IMR-90 (cell line): Measurements from ENCODE around the gene RAPGEF1. TPM values are rescaled to one million over a fixed set of nuclear protein-coding genes. Genes with fewer than 3 reads are reported as not detected.

Experiments used
- ATAC-seq: fragments of 200-7000 bp; cut with Tn5 transposase; 2 replicates; pipeline ENCODE4 v1.9.1; 2020; ENCODE audit warnings: low read depth, mild to moderate bottlenecking, moderate library complexity
- BruUV-seq: library from RNA; stranded (reverse); fragments of 400-500 nt; replicated peaks from 2 replicates; lab custom pipeline; 2021; lab: Mats Ljungman, UMichigan
- CTCF ChIA-PET: fragments of 300-600 bp; formaldehyde crosslinking; extraction: SDS; loops from one replicate; lab custom pipeline; 2021; ENCODE audit warnings: antibody characterized with exemption; lab: Yijun Ruan, JAX
- POLR2A ChIA-PET: fragments of 300-600 bp; sonication (Branson Sonifier 250); formaldehyde crosslinking; loops from one replicate; lab custom pipeline; 2022; ENCODE audit warnings: antibody characterized with exemption; ENCODE audit not compliant: unreplicated experiment; lab: Charles Lee
- DNase-seq: peaks from one replicate; pipeline ENCODE4 v3.0.0; 2013
- H2AFZ ChIP-seq: replicated peaks from 2 replicates; pipeline ENCODE3; 2013; ENCODE audit warnings: low read length, mild to moderate bottlenecking; ENCODE audit not compliant: poor library complexity
- H2AK5ac ChIP-seq: 2 replicates; pipeline ENCODE4 v1.6.1; 2013; ENCODE audit warnings: low read depth, low read length, inconsistent platforms
- H2AK9ac ChIP-seq: replicated peaks from 2 replicates; pipeline ENCODE3; 2013; ENCODE audit warnings: mild to moderate bottlenecking, low read depth, low read length, moderate library complexity; ENCODE audit not compliant: poor library complexity
- H2BK120ac ChIP-seq: 2 replicates; pipeline ENCODE4 v1.6.1; 2013; ENCODE audit warnings: low read depth, low read length, inconsistent platforms
- H2BK15ac ChIP-seq: 3 replicates; pipeline ENCODE4 v1.6.1; 2013; ENCODE audit warnings: low read depth, low read length, inconsistent platforms
- H2BK20ac ChIP-seq: 2 replicates; pipeline ENCODE4 v1.6.1; 2013; ENCODE audit warnings: low read depth, mild to moderate bottlenecking, inconsistent platforms, low read length, moderate library complexity
- H2BK5ac ChIP-seq: 2 replicates; pipeline ENCODE4 v1.6.1; 2013; ENCODE audit warnings: mild to moderate bottlenecking, low read depth, low read length, inconsistent platforms; ENCODE audit not compliant: poor library complexity, severe bottlenecking
- H3K14ac ChIP-seq: replicated peaks from 2 replicates; pipeline ENCODE4 v1.6.1; 2013; ENCODE audit warnings: low read depth, low read length, inconsistent platforms
- H3K18ac ChIP-seq: 2 replicates; pipeline ENCODE4 v1.6.1; 2013; ENCODE audit warnings: low read depth, low read length, control low read depth
- H3K23ac ChIP-seq: 2 replicates; pipeline ENCODE4 v1.6.1; 2013; ENCODE audit warnings: low read depth, low read length, inconsistent platforms
- H3K27ac ChIP-seq: 2 replicates; pipeline ENCODE4 v1.5.1; 2013; ENCODE audit warnings: mild to moderate bottlenecking, control low read depth, low read length; ENCODE audit not compliant: insufficient read depth
- H3K27me3 ChIP-seq: 2 replicates; pipeline ENCODE4 v1.6.1; 2013; ENCODE audit warnings: low read length; ENCODE audit not compliant: control insufficient read depth, insufficient read depth
- H3K36me3 ChIP-seq: 2 replicates; pipeline ENCODE4 v1.6.1; 2013; ENCODE audit warnings: low read length, mixed read lengths; ENCODE audit not compliant: control insufficient read depth, insufficient read depth
- H3K4ac ChIP-seq: 2 replicates; pipeline ENCODE4 v1.6.1; 2013; ENCODE audit warnings: low read depth, low read length, inconsistent platforms
- H3K4me1 ChIP-seq: 2 replicates; pipeline ENCODE4 v1.6.1; 2013; ENCODE audit warnings: low read length, mixed read lengths; ENCODE audit not compliant: control insufficient read depth, insufficient read depth
- H3K4me2 ChIP-seq: 2 replicates; pipeline ENCODE4 v1.6.1; 2013; ENCODE audit warnings: low read depth, mild to moderate bottlenecking, control low read depth, low read length, moderate library complexity
- H3K4me3 ChIP-seq: 2 replicates; pipeline ENCODE4 v1.5.1; 2013; ENCODE audit warnings: low read depth, mild to moderate bottlenecking, control low read depth, low read length, moderate library complexity; ENCODE audit not compliant: insufficient read depth
- H3K56ac ChIP-seq: 2 replicates; pipeline ENCODE4 v1.6.1; 2013; ENCODE audit warnings: low read length, inconsistent platforms; ENCODE audit not compliant: insufficient read depth; ENCODE audit errors: extremely low read depth
- H3K79me1 ChIP-seq, 2 experiments: 2 replicates each; pipeline ENCODE4 v1.6.1; 2013; ENCODE audit warnings: low read length in 2 of 2, inconsistent platforms in 1 of 2, low read depth in 1 of 2
- H3K9ac ChIP-seq: 2 replicates; pipeline ENCODE4 v1.6.1; 2013; ENCODE audit warnings: low read depth, low read length, control low read depth
- H3K9me1 ChIP-seq: 2 replicates; pipeline ENCODE4 v1.6.1; 2013; ENCODE audit warnings: low read length, inconsistent platforms; ENCODE audit not compliant: insufficient read depth
- H3K9me3 ChIP-seq: 2 replicates; pipeline ENCODE4 v1.6.1; 2013; ENCODE audit warnings: low read length; ENCODE audit not compliant: control insufficient read depth, insufficient read depth
- H4K20me1 ChIP-seq: 2 replicates; pipeline ENCODE4 v1.6.1; 2013; ENCODE audit warnings: low read length, inconsistent platforms; ENCODE audit not compliant: insufficient read depth
- H4K5ac ChIP-seq: 2 replicates; pipeline ENCODE4 v1.6.1; 2013; ENCODE audit warnings: mild to moderate bottlenecking, low read depth, low read length, control low read depth
- H4K8ac ChIP-seq, 2 experiments: 2 replicates each; pipeline ENCODE4 v1.6.1; 2013; ENCODE audit warnings: low read depth in 2 of 2, low read length in 2 of 2, control low read depth in 1 of 2, inconsistent platforms in 1 of 2
- H4K91ac ChIP-seq: 2 replicates; pipeline ENCODE4 v1.6.1; 2013; ENCODE audit warnings: low read depth, low read length, inconsistent platforms; ENCODE audit not compliant: insufficient read depth
- CEBPB ChIP-seq: IDR thresholded peaks from 2 replicates; pipeline ENCODE4 v1.6.1; 2012; ENCODE audit warnings: low read depth, low read length, improper control_type of control experiment
- CHD1 ChIP-seq: IDR thresholded peaks from 2 replicates; pipeline ENCODE4 v1.6.1; 2012; ENCODE audit warnings: low read depth, low read length, improper control_type of control experiment
- FOS ChIP-seq: fragments of 150-350 bp; IDR thresholded peaks from 2 replicates; pipeline ENCODE4 v1.6.1; 2016; ENCODE audit warnings: low read depth, low read length
- MAFK ChIP-seq: IDR thresholded peaks from 2 replicates; pipeline ENCODE4 v1.6.1; 2012; ENCODE audit warnings: low read depth, low read length, improper control_type of control experiment
- RAD21 ChIP-seq: IDR thresholded peaks from 2 replicates; pipeline ENCODE4 v1.6.1; 2012; ENCODE audit warnings: low read length, improper control_type of control experiment
- WGBS, 2 experiments: methylation state at CpG; one replicate each; pipeline versions ENCODE4 v1.1.5 to v1.1.7; 2013; ENCODE audit warnings: missing lambda C conversion rate in 2 of 2; ENCODE audit not compliant: insufficient read length in 1 of 2; ENCODE audit errors: extremely low coverage in 2 of 2; 5-methylcytosine and 5-hydroxymethylcytosine counted together
- dilution Hi-C: fragments of 300-500 bp; cut with HindIII; formaldehyde crosslinking; loops from one replicate; pipeline ENCODE4 v1.14.3; 2018; ENCODE audit warnings: low sequenced_read_pairs; ENCODE audit not compliant: unreplicated experiment
- in situ Hi-C: fragments of 300-500 bp; cut with MboI; formaldehyde crosslinking; loops from 3 replicates; pipeline ENCODE4 v1.14.3; 2019; ENCODE audit warnings: low sequenced_read_pairs, inconsistent platforms, mixed read lengths
- intact Hi-C: fragments of 100-400 bp; cut with micrococcal nuclease; formaldehyde crosslinking; loops from 2 replicates; pipeline ENCODE4 v1.10.0; 2022
- polyA plus RNA-seq, 3 experiments: library from polyadenylated mRNA; depleted of rRNA; stranded (reverse); fragments of >200 nt; gene quantifications; 2 replicates each; pipeline ENCODE4 v1.2.3, GENCODE V29; 2012; ENCODE audit warnings: low replicate concordance in 1 of 3
- total RNA-seq: library from RNA; depleted of rRNA; stranded (reverse); fragments of >200 nt; gene quantifications from 2 replicates; pipeline ENCODE4 v1.2.3, GENCODE V29; 2012
- TF ChIP-seq, protein P1 (sequence below): fragments of 150-350 bp; IDR thresholded peaks from 2 replicates; pipeline ENCODE4 v1.6.1; 2016; ENCODE audit warnings: low read depth, mild to moderate bottlenecking, low read length, moderate library complexity, borderline replicate concordance

RAPGEF1 gene
- total and polyA plus RNA-seq, 2 of the 4 experiments (the other 2 are of a cell fraction) = 13.1 to 22.3 TPM

DNA sequence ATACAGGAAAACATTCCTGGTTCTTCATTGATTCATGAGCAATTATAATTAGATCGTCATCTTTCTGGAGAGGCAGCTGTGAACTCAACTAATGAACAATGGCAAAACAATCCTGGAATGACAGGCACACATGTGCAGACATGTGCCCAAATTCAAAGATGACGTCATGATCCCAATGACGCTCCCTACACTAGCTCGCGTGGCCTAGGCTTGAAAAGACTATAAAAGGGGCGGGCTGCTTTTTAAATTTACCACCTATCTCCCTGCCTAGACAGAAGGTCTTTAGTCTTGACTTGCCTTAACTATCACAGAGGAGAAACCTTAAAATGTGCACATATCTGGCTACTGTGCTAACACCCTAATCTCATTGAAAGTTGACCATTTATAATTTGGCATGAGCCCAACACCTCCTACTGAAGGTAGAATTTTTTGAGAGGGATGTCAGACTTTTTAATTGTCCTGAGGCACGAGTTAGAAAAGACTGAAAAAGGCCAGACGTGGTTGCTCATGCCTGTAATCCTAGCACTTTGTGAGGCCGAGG lies 106.3 kb downstream of the RAPGEF1 start:
- H3K79me1 ChIP-seq = peaks cover 3 to 28% of the 10 kb centered on the region in 2 experiments; a peak in 3 of 4 replicates
- TF ChIP-seq RAD21 (no peak), CHD1 (no peak), MAFK (no peak), CEBPB (no peak), FOS (no peak)
- TF ChIP-seq, protein P1, sequence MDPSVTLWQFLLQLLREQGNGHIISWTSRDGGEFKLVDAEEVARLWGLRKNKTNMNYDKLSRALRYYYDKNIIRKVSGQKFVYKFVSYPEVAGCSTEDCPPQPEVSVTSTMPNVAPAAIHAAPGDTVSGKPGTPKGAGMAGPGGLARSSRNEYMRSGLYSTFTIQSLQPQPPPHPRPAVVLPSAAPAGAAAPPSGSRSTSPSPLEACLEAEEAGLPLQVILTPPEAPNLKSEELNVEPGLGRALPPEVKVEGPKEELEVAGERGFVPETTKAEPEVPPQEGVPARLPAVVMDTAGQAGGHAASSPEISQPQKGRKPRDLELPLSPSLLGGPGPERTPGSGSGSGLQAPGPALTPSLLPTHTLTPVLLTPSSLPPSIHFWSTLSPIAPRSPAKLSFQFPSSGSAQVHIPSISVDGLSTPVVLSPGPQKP = no peak
- H3K27ac ChIP-seq = no peak overlapping the region
- H3K18ac ChIP-seq = no peak overlapping the region
- H3K4ac ChIP-seq = no peak overlapping the region
- H4K91ac ChIP-seq = no peak overlapping the region
- no peaks in the 10 kb centered on the region for H3K9me3 ChIP-seq
- peaks cover 9% of the 10 kb centered on the region for H3K4me1 ChIP-seq
- no peak overlapping the region for H4K5ac ChIP-seq
- no peak overlapping the region for H3K14ac ChIP-seq
- peak overlapping the region; percentile 9; the same call in 1 of the 3 replicates for H2BK15ac ChIP-seq
- ATAC-seq (no peak), DNase-seq (no peak)
- in situ Hi-C loops = no loop called here
- H2BK5ac ChIP-seq = no peak overlapping the region
- ChIA-PET POLR2A (no interaction called here), CTCF (no interaction called here)
- H3K4me3 ChIP-seq = no peak overlapping the region
- no peak overlapping the region for H3K9ac ChIP-seq
- no peak overlapping the region for H2AK5ac ChIP-seq
- no peak overlapping the region for H3K23ac ChIP-seq
- dilution Hi-C loops = no loop called here
- BruUV-seq = no TSS peak
- H3K56ac ChIP-seq = no peak overlapping the region
- H2AK9ac ChIP-seq = peak overlapping the region; percentile 60
- H3K9me1 ChIP-seq = peaks cover 19% of the 10 kb centered on the region
- intact Hi-C loops = loop anchor here (2.0 kb wide), 1 partner anchor 25 kb away; no protein-coding TSS in a partner anchor
- H2AFZ ChIP-seq = no peak overlapping the region
- H3K36me3 ChIP-seq = peaks cover 10% of the 10 kb centered on the region
- no peak overlapping the region for H4K8ac ChIP-seq
- H4K20me1 ChIP-seq = no peaks in the 10 kb centered on the region
- H2BK120ac ChIP-seq = no peak overlapping the region
- no peak overlapping the region for H2BK20ac ChIP-seq
- no peak overlapping the region for H3K4me2 ChIP-seq
- WGBS, 2 experiments = 96% methylated on average over 8 of the region's 9 CpGs; no CpG with 5 or more reads in 1 of the 2 experiments
- H3K27me3 ChIP-seq = no peaks in the 10 kb centered on the region
